ENCODE data around the gene TMEM41B.

DNA sequence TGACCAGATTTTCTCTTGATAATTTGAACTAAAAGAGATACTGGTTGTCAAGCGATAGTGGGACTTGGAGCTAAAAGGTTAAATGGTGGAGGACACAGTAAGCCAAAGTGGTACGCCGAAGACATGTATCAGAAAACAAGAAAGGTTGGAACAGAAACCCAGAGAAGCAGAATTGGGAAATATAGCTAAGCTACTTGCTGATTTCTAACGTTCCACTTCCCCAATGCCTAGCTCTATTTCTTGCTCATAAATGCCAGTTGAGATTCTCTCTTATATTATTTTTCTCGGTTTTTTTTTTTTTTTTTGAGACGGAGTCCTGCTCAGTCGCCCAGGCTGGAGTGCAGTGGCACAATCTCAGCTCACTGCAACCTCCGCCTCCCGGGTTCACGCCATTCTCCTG lies 12.7 kb downstream of the TMEM41B start:
- TF ChIP-seq FOXP2 (optimal IDR thresholded peaks at IDR 0.05; ENCODE audit: borderline replicate concordance, extremely low read depth, extremely low read length, insufficient read depth): no peak
- TF ChIP-seq REST (IDR thresholded peaks at IDR 0.05; ENCODE audit: insufficient read depth in 1 of 2, low read depth in 2 of 2, low read length in 2 of 2): no peak
- TF ChIP-seq SIN3A (IDR thresholded peaks at IDR 0.05; ENCODE audit: borderline replicate concordance, insufficient read depth, low read length): no peak
- TF ChIP-seq POLR2AphosphoS5 (IDR thresholded peaks at IDR 0.05; ENCODE audit: low read depth, low read length): no peak

Data from PFSK-1 (cell line).